Gastroesophageal sphincter (tissue), 4 donors: ENCODE measurements around the gene CEBPZOS. TPM values are rescaled to one million over a fixed set of nuclear protein-coding genes. Genes with fewer than 3 reads are reported as not detected.
"Not testable (repeated sequence)": the region's sequence is repeated elsewhere in the genome, so short reads cannot be mapped to it uniquely, and the experiment has no call there.

Experiments used
- ATAC-seq: fragments of 150-250 bp; one replicate; pipeline ENCODE4 v1.9.1; 2016; ENCODE audit warnings: mild to moderate bottlenecking, moderate library complexity
- H3K27ac ChIP-seq, 4 donors: fragments of 200-600 bp; sonication (generic) in 3 of 4; 1 replicate in 3 of 4; 2 replicates in 1 of 4; pipeline ENCODE4 v1.5.1; 2016 to 2019
- H3K27me3 ChIP-seq: fragments of 200-600 bp; sonication (generic); one replicate; pipeline ENCODE4 v1.5.1; 2019
- H3K36me3 ChIP-seq, 2 donors: fragments of 200-600 bp; sonication (generic); one replicate each; pipeline ENCODE4 v1.5.1; 2019; ENCODE audit warnings: control low read depth in 1 of 2
- H3K4me1 ChIP-seq, 3 donors: fragments of 200-600 bp; sonication (generic); 1 replicate in 2 of 3; 2 replicates in 1 of 3; pipeline ENCODE4 v1.5.1; 2016 to 2019; ENCODE audit warnings: control low read depth in 2 of 3
- H3K4me3 ChIP-seq, 2 donors: fragments of 200-600 bp; sonication (generic); one replicate each; pipeline ENCODE4 v1.5.1; 2019; ENCODE audit warnings: mild to moderate bottlenecking in 1 of 2, moderate library complexity in 1 of 2
- H3K9me3 ChIP-seq, 3 donors: fragments of 200-600 bp; sonication (generic); one replicate each; pipeline ENCODE4 v1.5.1; 2017 to 2019; ENCODE audit warnings: control low read depth in 2 of 3
- CTCF ChIP-seq, 4 experiments: fragments of 200-600 bp in 2 of 4; fragments of 450-650 bp in 2 of 4; sonication (generic) in 1 of 4; IDR thresholded peaks; one replicate each; pipeline ENCODE4 v1.5.1; 2017 to 2019; ENCODE audit warnings: antibody characterized with exemption in 4 of 4, mild to moderate bottlenecking in 2 of 4, moderate library complexity in 2 of 4
- EP300 ChIP-seq: sonication (generic); formaldehyde crosslinking; IDR thresholded peaks from one replicate; pipeline ENCODE4 v1.6.1; 2017; ENCODE audit warnings: antibody characterized with exemption, mild to moderate bottlenecking
- POLR2A ChIP-seq, 2 donors: fragments of 450-650 bp; IDR thresholded peaks; one replicate each; pipeline ENCODE4 v1.6.1; 2017; ENCODE audit warnings: antibody characterized with exemption in 2 of 2, mild to moderate bottlenecking in 2 of 2, moderate library complexity in 1 of 2
- POLR2AphosphoS5 ChIP-seq: sonication (generic); formaldehyde crosslinking; IDR thresholded peaks from one replicate; pipeline ENCODE4 v1.6.1; 2017; ENCODE audit warnings: antibody characterized with exemption
- WGBS, 2 donors: methylation state at CpG; one replicate each; pipeline ENCODE4 v1.1.5; 2018; ENCODE audit warnings: low coverage in 1 of 2; 5-methylcytosine and 5-hydroxymethylcytosine counted together
- total RNA-seq, 4 donors: library from RNA; depleted of rRNA; stranded (reverse); fragments of >200 nt; gene quantifications; one replicate each; pipeline ENCODE4 v1.1.0, GENCODE V29; 2016

The CEBPZOS gene
- total RNA-seq, 4 donors from 2014 or later, result 21.0 to 37.4 (median 28.7) TPM

- Histone ChIP-seq H3K27ac (no peak overlapping the region), H3K4me1 (peaks cover 0 to 32% (median 6%) of the 10 kb centered on the region in 3 donors), H3K27me3 (no peaks in the 10 kb centered on the region), H3K9me3 (no peaks in the 10 kb centered on the region), H3K36me3 (peaks cover 4 to 64% of the 10 kb centered on the region in 2 donors), H3K4me3 (no peak overlapping the region)
- ATAC-seq, result no peak
- 87 to 100% methylated on average over 1 of the region's 1 CpG for WGBS, 2 donors
- TF ChIP-seq POLR2AphosphoS5, result no peak
- no peak for TF ChIP-seq POLR2A (IDR thresholded peaks at IDR 0.05)
Observed at GRCh38 chr2:37224063-37224462, 27.8 kb downstream of the CEBPZOS start.

DNA sequence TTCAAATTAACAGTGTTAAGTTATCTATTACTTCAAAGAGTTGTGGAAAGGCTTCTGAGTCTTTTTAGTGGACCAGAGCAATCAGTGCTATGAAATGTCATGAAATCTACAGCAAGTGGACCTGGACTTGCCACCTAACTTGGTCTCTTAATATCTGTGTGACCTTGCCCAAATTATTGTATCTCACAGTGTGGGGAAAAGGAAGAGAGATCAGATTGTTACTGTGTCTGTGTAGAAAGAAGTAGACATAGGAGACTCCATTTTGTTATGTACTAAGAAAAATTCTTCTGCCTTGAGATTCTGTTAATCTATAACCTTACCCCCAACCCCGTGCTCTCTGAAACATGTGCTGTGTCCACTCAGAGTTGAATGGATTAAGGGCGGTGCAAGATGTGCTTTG lies 28.8 kb downstream of the CEBPZOS start:
- not testable (repeated sequence) for H3K27me3 ChIP-seq
- peaks cover 4 to 54% of the 10 kb centered on the region in 2 donors for H3K36me3 ChIP-seq

DNA sequence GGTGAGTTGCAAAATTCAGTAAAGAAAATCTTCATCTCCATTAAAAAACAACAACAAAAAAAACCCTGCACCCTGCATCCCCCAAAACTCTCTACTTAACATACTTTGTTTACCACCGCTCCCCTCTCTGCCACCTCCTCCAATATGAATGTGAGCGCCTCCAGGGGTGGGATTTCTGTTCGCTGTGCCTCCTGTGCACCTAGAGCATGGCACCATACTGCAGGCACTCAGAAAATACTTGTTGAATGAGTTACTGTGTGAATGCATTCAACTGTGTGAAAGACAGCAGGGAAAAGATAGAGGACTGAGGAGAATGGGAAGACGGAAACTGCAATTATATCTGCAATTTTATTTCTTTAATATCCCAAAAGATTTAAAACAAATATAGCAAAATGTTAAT lies 30.6 kb downstream of the CEBPZOS start:
- TF ChIP-seq POLR2A (IDR thresholded peaks at IDR 0.05) (no peak), POLR2AphosphoS5 (no peak), EP300 (no peak), CTCF (IDR thresholded peaks at IDR 0.05) (no peak)
- H3K4me1 ChIP-seq, result peaks cover 4 to 48% (median 16%) of the 10 kb centered on the region in 3 donors
- 75 to 96% methylated on average over 1 to 4 of the region's 4 CpGs for WGBS, 2 donors
- no peak for ATAC-seq
- no peaks in the 10 kb centered on the region for H3K27me3 ChIP-seq
- H3K36me3 ChIP-seq, result peaks cover 4 to 36% of the 10 kb centered on the region in 2 donors
- no peaks in the 10 kb centered on the region for H3K9me3 ChIP-seq
- H3K27ac ChIP-seq, result no peak overlapping the region
- no peak overlapping the region for H3K4me3 ChIP-seq

More for the DNA sequence above, 28.8 kb downstream of the CEBPZOS start:
- peaks cover 4 to 42% (median 14%) of the 10 kb centered on the region in 3 donors for H3K4me1 ChIP-seq
- H3K27ac ChIP-seq, H3K9me3 ChIP-seq, ATAC-seq, H3K4me3 ChIP-seq: not testable (repeated sequence)
- no CpG with 5 or more reads among the region's 2 CpGs for WGBS, 2 donors

DNA sequence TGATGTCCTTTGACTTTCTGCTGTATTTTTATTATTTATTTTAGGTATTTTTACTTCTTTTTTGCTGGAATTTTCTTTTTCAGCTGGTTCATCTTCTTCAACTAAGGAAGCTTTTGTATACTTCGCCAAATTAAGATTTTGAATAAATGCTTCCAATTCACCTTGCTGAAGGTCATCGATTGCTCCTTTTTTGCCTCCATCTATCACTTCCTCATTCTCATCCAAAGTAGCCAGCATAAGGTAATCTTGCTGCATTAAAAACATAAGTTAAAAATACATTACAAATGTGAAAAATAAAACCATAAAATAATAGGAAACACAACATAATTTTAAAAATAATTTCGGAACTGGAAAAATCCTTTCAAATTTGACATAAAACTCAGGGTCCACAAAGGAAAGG lies 32.5 kb downstream of the CEBPZOS start:
- H3K27ac ChIP-seq, result no peak overlapping the region
- H3K4me3 ChIP-seq, result no peak overlapping the region
- peaks cover 0 to 21% of the 10 kb centered on the region in 2 donors for H3K36me3 ChIP-seq
- WGBS, 2 donors, result 89 to 100% methylated on average over 3 of the region's 3 CpGs
- TF ChIP-seq POLR2AphosphoS5, result no peak
- no peak for TF ChIP-seq EP300
- no peak for TF ChIP-seq CTCF (IDR thresholded peaks at IDR 0.05)
- TF ChIP-seq POLR2A (IDR thresholded peaks at IDR 0.05), result no peak
- H3K4me1 ChIP-seq, result peaks cover 6 to 61% (median 24%) of the 10 kb centered on the region in 3 donors
- no peaks in the 10 kb centered on the region for H3K9me3 ChIP-seq
- ATAC-seq, result no peak
- H3K27me3 ChIP-seq, result no peaks in the 10 kb centered on the region

GRCh38 chr2:37230581-37230980 lies 34.3 kb downstream of the CEBPZOS start:
- H3K36me3 ChIP-seq, result peaks cover 0 to 21% of the 10 kb centered on the region in 2 donors
- H3K27ac ChIP-seq, result peak overlapping the region; percentile 82 to 97 (median 94)
- no peaks in the 10 kb centered on the region for H3K27me3 ChIP-seq
- WGBS, 2 donors, result 0 to 2% methylated on average over 8 of the region's 8 CpGs
- H3K4me1 ChIP-seq, result peaks cover 6 to 56% (median 24%) of the 10 kb centered on the region in 3 donors
- TF ChIP-seq EP300, result no peak
- TF ChIP-seq CTCF (IDR thresholded peaks at IDR 0.05), result no peak
- peak overlapping the region; percentile 72 to 85 for H3K4me3 ChIP-seq
- no peak for ATAC-seq
- H3K9me3 ChIP-seq, result no peaks in the 10 kb centered on the region

DNA sequence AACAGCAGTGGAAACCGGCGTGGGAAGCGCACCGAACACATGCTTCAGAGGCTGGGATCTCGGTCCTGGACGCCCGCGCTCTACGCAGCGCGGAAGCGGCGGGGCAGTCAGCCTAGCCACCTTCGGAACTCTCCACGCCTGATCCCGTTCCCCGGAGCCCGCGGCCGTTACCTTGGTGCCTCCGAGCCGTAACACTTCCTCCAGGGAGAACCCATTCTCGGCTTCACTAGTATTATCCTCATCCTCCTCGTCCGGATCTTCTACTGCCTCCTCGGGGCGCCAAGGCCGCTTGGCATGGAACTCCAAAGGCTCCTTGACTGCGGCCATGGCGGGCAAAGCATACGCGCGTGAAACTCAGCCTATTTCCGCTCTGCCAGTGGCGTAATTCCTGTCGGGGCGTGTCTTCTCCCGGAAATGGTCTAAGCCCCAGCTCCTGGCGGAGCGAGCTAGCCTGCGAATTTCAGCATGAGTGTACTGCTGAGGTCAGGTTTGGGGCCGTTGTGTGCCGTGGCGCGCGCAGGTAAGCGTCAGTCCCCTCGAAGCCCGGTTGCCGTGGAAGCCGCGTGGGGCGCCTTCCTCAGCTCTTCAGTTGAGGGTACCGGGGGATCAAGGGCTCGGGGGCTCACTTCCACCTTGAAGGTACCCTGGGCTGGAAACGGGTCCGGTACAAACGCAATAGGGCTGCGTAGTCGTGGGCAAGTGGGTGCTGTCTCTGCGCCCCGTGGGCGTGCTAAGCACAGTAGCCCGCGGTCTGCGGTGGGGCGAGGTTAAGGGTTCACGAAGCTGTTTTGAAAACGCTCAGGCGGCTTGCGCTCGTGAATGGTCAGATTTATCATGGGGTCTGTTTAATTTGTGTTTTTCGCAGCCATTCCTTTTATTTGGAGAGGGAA lies 35.2 kb downstream of the CEBPZOS start, which contains the start of the genes CEBPZ and NDUFAF7:
CEBPZ (minus strand) TSS at position 356 of the 890 bp plus-strand sequence; CDS start at position 327, 29 bp downstream.
NDUFAF7 (plus strand) TSS at position 418 of the 890 bp plus-strand sequence; CDS start at position 466, 48 bp downstream.
- ATAC-seq, result peak; percentile 96
- H3K4me3 ChIP-seq, result peak within 1 kb of the TSS; percentile 72 to 85
- peaks cover 6 to 51% (median 24%) of the 10 kb centered on the region in 3 donors for H3K4me1 ChIP-seq
- no peaks in the 10 kb centered on the region for H3K9me3 ChIP-seq
- peaks cover 0 to 30% of the 10 kb centered on the region in 2 donors for H3K36me3 ChIP-seq
- H3K27ac ChIP-seq, result peak within 1 kb of the TSS; percentile 82 to 97 (median 94)
- H3K27me3 ChIP-seq, result no peaks in the 10 kb centered on the region
- 0 to 1% methylated on average over 13 to 41 of the region's 73 CpGs for WGBS, 2 donors
- TF ChIP-seq POLR2A (IDR thresholded peaks at IDR 0.05), result peak; percentile 79 to 82
- TF ChIP-seq EP300, result no peak
- peak; percentile 94 for TF ChIP-seq POLR2AphosphoS5
- TF ChIP-seq CTCF (IDR thresholded peaks at IDR 0.05), result peak in 2 of 4 experiments; percentile 8 to 9
